CD4-positive, alpha-beta T cell treated with Interleukin-4 for 4 hours (primary cell): ENCODE results near the gene KLF7.

ENCODE experiments used
- DNase-seq: peaks from one replicate; pipeline ENCODE4 v3.0.0-alpha.2; 2020

The KLF7 gene

GRCh38 chr2:207148020-207148419 lies 17.7 kb downstream of the KLF7 start:
- no peak for DNase-seq

DNA sequence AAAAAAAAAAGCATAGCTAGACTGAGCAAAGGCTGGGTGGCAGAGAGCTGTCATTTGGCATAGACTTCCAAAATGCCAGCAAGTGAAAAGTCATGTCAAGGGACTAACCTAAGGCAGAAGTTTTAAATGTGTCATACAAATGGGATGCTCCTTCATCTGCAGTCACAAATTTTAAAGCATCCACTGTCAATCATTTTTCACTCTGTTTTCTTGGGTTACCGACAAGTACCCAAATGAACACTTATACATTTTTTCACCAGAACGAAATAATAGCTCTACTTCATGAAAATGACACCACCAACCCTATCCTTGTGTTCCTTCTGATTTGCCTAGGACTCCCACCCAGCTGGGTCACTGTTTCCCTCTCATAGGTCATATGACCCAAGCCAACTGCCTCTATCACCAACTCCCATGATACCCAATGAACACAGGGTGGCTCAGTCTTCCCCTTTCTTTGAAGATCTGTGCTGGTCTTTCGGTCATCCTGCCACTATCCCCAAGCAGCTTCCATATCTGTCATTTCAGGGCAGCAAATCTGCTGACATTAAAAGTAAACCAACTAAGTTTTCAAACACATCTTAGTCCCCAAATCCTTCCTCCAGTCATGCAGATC lies 21.5 kb downstream of the KLF7 start:
- DNase-seq = no peak

- peak; percentile 84 for DNase-seq
Measured at GRCh38 chr2:207143215-207144172, 22.3 kb downstream of the KLF7 start.

DNA sequence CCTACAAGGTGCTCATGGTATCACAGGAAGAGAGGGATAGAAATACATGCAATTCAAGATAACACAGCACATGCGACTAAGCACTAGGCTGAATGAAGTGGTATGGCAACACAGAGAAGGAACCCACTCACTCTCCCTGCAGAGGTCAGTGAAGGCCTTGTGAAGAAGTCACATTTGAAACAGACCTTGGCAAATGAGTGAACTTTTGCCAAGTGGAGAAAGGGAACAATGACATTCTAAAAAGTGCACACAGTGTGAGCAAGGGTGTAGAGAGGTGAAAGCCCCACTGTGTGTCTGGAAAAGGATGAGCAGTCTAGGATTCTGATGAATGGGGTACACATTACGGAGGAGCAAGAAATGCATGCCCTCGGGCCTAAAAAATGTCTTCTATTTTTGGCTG lies 23.3 kb downstream of the KLF7 start:
- peak; percentile 45 for DNase-seq

- no peak for DNase-seq
Measured at GRCh38 chr2:207141386-207141785, 24.4 kb downstream of the KLF7 start.

GRCh38 chr2:207140265-207140664 lies 25.5 kb downstream of the KLF7 start:
- no peak for DNase-seq

DNA sequence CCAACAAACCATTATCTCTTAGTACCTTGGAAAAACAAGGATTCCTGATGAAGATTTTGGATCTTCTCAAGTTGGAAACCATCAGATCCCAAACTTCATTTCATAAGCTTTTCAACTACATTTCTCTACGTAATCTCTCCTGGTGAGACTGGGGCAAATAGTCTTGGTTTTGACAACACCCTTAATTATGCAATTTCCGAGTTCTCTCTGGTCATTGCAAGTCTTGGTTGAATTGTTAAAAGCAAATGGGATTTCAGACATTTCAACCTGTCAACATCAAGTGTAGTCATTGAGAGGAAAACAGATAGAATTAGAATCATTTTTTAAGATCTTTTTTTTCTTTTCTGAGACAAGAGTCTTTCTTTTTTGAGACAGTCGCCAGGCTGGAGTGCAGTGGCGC lies 26.2 kb downstream of the KLF7 start:
- DNase-seq = no peak

DNA sequence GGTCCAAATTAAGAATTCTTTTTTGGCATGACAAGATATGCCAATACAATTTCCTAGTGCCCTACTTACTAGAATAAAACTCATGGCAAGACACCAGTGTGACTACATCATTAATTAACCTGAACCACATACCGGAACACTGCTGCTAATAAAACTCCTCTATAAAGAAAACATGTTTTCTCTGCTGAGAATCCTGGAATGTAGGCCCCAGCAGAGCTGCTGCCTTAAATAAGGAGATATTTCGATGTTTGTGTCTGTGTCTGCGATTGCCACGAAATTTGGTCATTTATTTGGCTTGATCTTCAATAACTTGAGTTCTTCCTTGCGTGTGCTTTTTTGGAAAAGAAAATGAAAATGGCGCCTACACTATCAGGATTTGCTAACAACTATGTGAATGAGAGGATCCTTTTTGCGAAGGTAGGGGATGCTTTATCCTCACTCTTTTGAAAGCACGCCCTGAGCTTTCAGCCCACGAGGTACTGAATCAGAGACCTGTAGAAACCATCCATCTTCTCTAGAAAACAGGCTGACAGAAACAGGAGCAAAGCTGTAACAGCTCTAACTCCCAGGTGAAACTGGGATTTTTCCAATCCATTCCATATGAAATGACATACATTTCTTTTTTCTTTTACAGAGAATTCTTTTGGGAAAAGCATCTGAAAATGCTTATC lies 27.0 kb downstream of the KLF7 start:
- DNase-seq = no peak

DNA sequence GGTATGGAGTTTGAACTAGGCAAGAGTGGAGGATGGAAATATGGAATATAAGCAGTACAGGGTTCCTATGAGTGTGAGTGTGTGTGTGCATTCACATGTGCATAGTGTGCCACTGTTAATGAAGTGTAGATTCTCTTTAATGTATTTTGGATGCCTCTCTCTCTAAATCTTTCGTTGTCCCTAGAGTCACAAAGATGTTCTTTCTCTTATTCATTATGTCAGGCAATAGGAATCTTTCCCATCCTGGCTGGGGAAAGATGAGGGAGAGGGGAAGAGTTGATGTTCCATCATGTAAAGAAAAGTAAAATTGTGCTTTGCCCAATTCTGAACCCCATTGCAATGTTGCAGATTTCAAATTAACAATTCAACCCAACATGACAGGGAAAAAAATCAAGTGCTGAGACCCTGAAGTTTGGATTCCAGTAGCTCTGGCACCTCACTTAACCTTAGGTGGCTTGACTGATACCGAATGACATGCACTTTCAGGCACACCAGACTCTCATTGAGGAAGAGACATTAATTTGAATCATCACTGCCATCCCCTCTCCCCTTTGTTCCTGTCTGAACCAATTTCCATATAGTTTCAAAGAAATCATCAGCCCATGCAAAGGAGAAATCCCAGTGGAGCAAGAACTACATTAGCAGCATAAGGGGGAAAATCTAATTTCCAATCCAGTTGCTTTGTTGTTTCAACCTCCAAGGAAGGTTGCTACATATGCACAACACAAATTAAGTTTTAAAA lies 28.0 kb downstream of the KLF7 start:
- no peak for DNase-seq

DNA sequence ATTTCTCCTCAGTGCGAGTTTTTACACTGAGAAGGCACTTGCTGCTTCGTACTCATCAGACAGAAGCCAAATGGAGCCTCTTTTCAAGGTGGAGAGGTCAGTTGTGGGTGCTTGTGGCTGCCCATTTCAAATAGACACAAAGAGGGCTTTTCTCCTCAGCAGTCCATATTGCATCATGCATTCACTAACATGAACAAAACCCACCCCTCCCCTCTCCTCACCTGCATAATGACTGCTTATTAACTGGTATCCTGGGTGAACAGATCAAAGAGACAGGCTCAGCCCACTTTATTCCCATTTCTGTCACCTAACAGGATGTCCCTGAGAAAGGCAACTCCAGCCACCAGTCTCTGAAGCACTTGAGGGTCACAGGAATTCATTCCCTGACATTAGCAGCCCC lies 28.9 kb downstream of the KLF7 start:
- DNase-seq = no peak

DNA sequence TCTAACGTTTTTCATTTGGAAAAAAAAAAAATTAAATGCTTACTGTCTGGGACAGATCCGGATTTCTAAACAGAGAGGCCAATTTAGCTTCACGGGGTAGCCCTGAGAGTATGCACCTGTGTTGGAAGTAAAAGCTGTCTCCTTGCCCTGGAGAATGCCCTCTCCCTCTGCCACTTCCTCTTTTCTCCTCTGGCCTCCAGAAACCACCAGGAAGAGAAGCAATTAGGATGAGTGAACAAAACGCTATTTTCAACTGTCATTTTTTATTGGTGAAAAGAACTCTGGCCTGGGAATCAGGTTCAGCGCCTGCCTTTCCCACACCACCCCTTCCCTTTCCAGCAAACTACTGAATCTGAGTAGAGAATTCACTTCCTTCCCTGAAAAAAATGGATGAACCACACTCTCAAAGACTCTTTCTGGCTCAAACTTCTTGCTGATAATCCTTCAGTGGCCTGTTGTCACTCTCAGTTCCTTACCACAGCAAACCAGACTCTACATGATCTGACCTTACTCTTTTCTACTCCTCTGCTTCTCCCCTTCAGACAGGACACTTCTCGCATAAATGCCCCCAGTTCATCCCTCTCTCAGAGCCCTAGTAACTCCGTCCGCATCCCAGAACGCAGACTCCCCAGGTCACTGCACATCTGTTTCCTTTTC lies 29.8 kb downstream of the KLF7 start:
- no peak for DNase-seq

- DNase-seq = peak; percentile 57
Measured at GRCh38 chr2:207135340-207135739, 30.4 kb downstream of the KLF7 start.

DNA sequence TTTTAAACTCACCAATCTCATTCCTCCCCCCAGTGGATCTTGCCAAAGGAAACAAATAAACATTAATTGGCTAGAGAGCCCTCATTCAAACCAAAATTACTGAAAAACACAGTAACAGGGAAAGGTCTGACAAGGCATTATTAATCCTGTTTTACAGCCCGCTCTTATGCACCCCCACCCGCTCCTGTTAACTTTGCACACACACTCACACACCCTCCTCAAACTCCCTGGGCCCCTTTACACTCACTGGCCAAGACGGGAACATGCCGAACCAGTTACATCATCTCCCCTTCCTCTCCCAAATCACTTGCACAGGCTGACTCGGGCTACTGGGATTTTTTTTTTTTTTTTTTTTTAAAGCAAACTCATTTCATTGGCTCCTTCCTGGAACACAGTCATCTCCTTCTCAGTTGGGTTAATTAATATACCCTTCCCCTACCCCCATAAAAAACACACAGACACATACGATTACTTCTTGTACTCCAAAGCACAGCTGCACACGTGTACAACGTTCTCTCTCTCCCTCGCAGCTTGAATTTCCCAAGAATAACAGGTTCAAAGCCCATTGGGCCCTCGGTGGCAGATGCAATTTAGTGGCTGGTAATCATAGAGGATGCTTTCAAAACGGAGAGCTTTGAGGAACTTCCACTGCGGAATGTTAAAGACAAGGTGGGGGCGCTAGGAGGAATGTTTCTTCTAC lies 31.8 kb downstream of the KLF7 start:
- DNase-seq = no peak

DNA sequence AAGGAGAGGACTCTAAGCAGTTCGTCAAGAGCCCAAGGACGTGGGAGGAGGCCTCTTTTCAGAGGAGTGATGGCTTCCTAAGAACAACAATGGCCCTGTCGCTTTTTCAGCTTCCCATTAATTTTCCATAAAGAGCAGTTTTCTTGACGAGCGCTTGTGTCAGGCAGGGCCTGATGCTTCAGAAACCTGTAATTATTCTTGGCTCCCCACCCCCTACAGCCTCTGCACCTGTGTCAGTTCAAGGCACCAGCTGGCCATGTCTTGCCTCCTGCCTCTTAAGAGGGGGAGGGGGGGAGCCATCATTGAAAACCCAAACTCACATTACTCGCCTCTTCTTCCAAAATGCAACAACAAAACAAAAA lies 32.3 kb downstream of the KLF7 start:
- no peak for DNase-seq

GRCh38 chr2:207132019-207132418 lies 33.7 kb downstream of the KLF7 start:
- no peak for DNase-seq

GRCh38 chr2:207131594-207131993 lies 34.2 kb downstream of the KLF7 start:
- no peak for DNase-seq

- DNase-seq = no peak
Measured at GRCh38 chr2:207130958-207131521, 34.7 kb downstream of the KLF7 start.

GRCh38 chr2:207129821-207130220 lies 35.9 kb downstream of the KLF7 start:
- DNase-seq = no peak

DNA sequence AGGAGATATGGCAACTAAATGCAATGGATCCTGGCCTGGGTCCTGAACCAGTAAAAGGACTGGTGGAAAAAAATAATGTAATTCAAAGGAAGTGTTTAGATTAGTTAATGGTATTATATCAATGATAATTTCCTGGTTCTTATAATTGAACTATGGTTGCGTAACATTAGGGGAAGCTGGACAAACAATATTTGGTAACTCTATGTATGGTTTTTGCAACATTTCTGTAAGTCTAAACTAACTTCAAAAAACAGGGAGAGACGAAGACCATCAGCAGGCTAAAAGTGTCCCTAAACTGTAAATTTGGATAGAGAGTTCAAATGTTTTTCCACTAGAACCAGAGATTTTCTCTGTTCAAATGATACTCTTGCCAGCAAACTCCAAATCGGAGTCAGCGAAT lies 36.9 kb downstream of the KLF7 start:
- DNase-seq = no peak

DNA sequence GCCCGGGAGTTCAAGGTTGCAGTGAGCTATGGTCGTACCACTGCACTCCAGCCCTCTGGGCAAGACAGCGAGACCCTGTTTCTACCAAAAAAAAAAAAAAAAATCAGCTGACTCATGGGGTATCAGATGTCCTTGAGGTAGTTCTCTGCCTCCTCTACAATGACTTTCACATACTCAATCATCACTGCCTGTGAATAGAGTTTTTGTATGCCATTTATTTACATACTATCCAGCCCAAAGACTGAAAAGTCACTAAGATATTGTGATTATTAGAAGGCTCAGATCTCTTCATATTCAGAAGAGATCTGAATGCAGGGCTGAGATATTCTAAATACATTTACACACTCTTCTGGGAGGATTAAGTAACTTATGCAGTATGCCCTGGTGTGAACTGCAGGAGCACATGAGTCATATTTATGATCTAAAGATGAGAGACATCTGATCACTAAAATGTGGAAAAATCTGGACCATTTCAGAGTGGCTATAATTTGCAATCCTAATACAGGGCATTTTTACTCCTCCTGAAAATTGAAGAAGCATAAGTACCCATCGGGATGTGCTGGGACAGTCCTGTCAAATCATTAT lies 38.9 kb downstream of the KLF7 start:
- no peak for DNase-seq

DNA sequence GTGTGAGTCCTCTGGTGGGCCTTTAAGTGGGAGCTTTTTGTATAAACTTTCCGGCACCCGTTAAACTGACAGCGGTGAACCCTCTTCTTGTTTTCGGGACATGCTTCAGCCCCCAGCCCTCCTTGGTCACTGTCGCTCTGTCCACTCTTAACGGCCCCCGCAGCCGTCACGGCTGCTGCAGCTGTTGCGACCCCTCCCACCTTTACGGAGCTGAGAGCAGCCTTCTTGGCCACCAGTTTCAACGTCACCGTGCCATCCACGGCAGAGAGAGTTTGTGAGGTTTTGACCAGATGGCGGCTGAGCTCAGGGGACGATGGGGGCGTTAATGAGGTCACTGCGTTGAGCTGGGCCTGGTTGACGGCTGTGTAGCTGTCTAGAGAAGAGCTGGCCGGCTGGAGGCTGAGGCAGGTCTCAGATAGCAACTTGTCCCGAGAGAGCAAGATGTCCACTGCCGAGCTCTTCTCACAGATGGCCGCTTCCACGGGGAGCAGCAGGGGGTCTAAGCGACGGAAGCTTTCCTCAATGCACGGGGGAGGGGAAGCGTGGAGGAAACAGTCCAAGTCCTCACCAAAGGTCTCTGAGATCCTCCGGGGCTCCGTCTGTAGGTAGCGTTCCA lies 41.9 kb downstream of the KLF7 start:
- no peak for DNase-seq
